Neural progenitor cell (in vitro differentiated cells): ENCODE data around the gene CDC42SE2. TPM values are rescaled to one million over a fixed set of nuclear protein-coding genes. Genes with fewer than 3 reads are reported as not detected.

Experiments
- DNase-seq: peaks from one replicate; pipeline ENCODE4 v3.0.0-alpha.2; 2016; ENCODE audit warnings: low spot score
- H2AFZ ChIP-seq: fragments of 200-600 bp; sonication (generic); replicated peaks from 2 replicates; pipeline ENCODE4 v1.6.1; 2016; ENCODE audit warnings: antibody characterized with exemption
- H3F3A ChIP-seq: fragments of 200-600 bp; sonication (generic); 2 replicates; pipeline ENCODE4 v1.6.1; 2016; ENCODE audit warnings: antibody characterized with exemption, low read depth
- H3K27ac ChIP-seq: fragments of 200-600 bp; sonication (generic); 2 replicates; pipeline ENCODE4 v1.5.1; 2016; ENCODE audit warnings: mild to moderate bottlenecking
- H3K27me3 ChIP-seq: fragments of 200-600 bp; sonication (generic); 2 replicates; pipeline ENCODE4 v1.6.1; 2016; ENCODE audit warnings: mild to moderate bottlenecking, moderate library complexity
- H3K36me3 ChIP-seq: fragments of 200-600 bp; sonication (generic); 2 replicates; pipeline ENCODE4 v1.5.1; 2016
- H3K4me1 ChIP-seq: fragments of 200-600 bp; sonication (generic); 2 replicates; pipeline ENCODE4 v1.6.1; 2016; ENCODE audit warnings: mixed run types
- H3K4me2 ChIP-seq: fragments of 200-600 bp; sonication (generic); 2 replicates; pipeline ENCODE4 v1.6.1; 2016
- H3K4me3 ChIP-seq: fragments of 200-600 bp; sonication (generic); 2 replicates; pipeline ENCODE4 v1.5.1; 2016
- H3K79me2 ChIP-seq: fragments of 200-600 bp; sonication (generic); 2 replicates; pipeline ENCODE4 v1.6.1; 2016; ENCODE audit warnings: low read depth
- H3K9ac ChIP-seq: fragments of 200-600 bp; sonication (generic); 2 replicates; pipeline ENCODE4 v1.6.1; 2016
- H3K9me3 ChIP-seq: fragments of 200-600 bp; sonication (generic); 2 replicates; pipeline ENCODE4 v1.5.1; 2016; ENCODE audit warnings: low read depth
- H4K20me1 ChIP-seq: fragments of 200-600 bp; sonication (generic); 2 replicates; pipeline ENCODE4 v1.6.1; 2016; ENCODE audit warnings: low read depth
- H3K27ac Mint-ChIP-seq: 3 replicates; pipeline ENCODE4 v1.8.0; 2021; ENCODE audit warnings: mixed read lengths
- H3K27me3 Mint-ChIP-seq: 2 replicates; pipeline ENCODE4 v1.8.0; 2022; ENCODE audit warnings: low read depth, mild to moderate bottlenecking, inconsistent platforms, moderate library complexity, mixed read lengths; ENCODE audit not compliant: insufficient read depth
- H3K36me3 Mint-ChIP-seq: 3 replicates; pipeline ENCODE4 v1.8.0; 2021; ENCODE audit warnings: mixed read lengths
- H3K4me1 Mint-ChIP-seq: 3 replicates; pipeline ENCODE4 v1.8.0; 2021; ENCODE audit warnings: mixed read lengths
- H3K4me3 Mint-ChIP-seq: 3 replicates; pipeline ENCODE4 v1.8.0; 2021; ENCODE audit warnings: mild to moderate bottlenecking, moderate library complexity, mixed read lengths
- H3K9me3 Mint-ChIP-seq: 3 replicates; pipeline ENCODE4 v1.8.0; 2020; ENCODE audit warnings: mixed read lengths
- EZH2 ChIP-seq: fragments of 200-600 bp; sonication (generic); IDR thresholded peaks from 2 replicates; pipeline ENCODE4 v1.6.1; 2017; ENCODE audit warnings: antibody characterized with exemption, mild to moderate bottlenecking, moderate library complexity
- EZH2phosphoT487 ChIP-seq: fragments of 200-600 bp; sonication (generic); IDR thresholded peaks from 2 replicates; pipeline ENCODE4 v1.6.1; 2017; ENCODE audit warnings: antibody characterized with exemption
- total RNA-seq: library from RNA; depleted of rRNA; stranded (reverse); fragments of >200 nt; gene quantifications from 2 replicates; pipeline ENCODE4 v1.2.3, GENCODE V29; 2015; ENCODE audit warnings: low replicate concordance
- TF ChIP-seq, protein P1 (sequence below): fragments of 200-600 bp; sonication (generic); IDR thresholded peaks from 2 replicates; pipeline ENCODE4 v1.5.1; 2017; ENCODE audit warnings: antibody characterized with exemption, mild to moderate bottlenecking

CDC42SE2 gene
- total RNA-seq, 1 donor from 2014 or later, result 79.9 TPM

DNA sequence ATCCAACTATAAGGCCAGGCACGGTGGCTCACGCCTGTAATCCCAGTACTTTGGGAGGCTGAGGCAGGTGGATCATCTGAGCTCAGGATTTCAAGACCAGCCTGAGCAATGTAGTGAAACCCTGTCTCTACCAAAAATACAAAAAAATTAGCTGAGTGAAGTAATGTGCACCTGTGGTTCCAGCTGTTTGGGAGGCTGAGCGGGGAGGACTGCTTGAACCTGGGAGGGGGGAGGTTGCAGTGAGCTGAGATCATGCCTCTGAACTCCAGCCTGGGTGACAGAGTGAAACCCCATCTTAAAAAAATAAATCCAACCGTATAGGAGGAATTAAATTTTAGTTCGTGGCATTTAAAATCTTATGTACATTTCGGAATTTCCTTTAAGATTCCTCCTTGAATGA lies 123.4 kb downstream of the CDC42SE2 start:
- no peaks in the 10 kb centered on the region for H3F3A ChIP-seq
- no peaks in the 10 kb centered on the region for H3K27me3 Mint-ChIP-seq
- no peaks in the 10 kb centered on the region for H3K9me3 Mint-ChIP-seq
- H3K4me1 ChIP-seq, result no peaks in the 10 kb centered on the region
- no peaks in the 10 kb centered on the region for H4K20me1 ChIP-seq
- no peaks in the 10 kb centered on the region for H3K27me3 ChIP-seq
- no peak overlapping the region for H3K9ac ChIP-seq
- TF ChIP-seq, protein P1, sequence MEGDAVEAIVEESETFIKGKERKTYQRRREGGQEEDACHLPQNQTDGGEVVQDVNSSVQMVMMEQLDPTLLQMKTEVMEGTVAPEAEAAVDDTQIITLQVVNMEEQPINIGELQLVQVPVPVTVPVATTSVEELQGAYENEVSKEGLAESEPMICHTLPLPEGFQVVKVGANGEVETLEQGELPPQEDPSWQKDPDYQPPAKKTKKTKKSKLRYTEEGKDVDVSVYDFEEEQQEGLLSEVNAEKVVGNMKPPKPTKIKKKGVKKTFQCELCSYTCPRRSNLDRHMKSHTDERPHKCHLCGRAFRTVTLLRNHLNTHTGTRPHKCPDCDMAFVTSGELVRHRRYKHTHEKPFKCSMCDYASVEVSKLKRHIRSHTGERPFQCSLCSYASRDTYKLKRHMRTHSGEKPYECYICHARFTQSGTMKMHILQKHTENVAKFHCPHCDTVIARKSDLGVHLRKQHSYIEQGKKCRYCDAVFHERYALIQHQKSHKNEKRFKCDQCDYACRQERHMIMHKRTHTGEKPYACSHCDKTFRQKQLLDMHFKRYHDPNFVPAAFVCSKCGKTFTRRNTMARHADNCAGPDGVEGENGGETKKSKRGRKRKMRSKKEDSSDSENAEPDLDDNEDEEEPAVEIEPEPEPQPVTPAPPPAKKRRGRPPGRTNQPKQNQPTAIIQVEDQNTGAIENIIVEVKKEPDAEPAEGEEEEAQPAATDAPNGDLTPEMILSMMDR, result no peak
- TF ChIP-seq EZH2, result no peak
- TF ChIP-seq EZH2phosphoT487, result no peak
- no peak overlapping the region for H3K27ac Mint-ChIP-seq
- H3K9me3 ChIP-seq, result no peaks in the 10 kb centered on the region
- H3K36me3 ChIP-seq, result no peaks in the 10 kb centered on the region
- H3K4me3 Mint-ChIP-seq, result no peak overlapping the region
- no peak overlapping the region for H2AFZ ChIP-seq
- H3K79me2 ChIP-seq, result peaks cover 13% of the 10 kb centered on the region
- H3K27ac ChIP-seq, result no peak overlapping the region
- no peak overlapping the region for H3K4me3 ChIP-seq
- no peak overlapping the region for H3K4me2 ChIP-seq
- H3K36me3 Mint-ChIP-seq, result peaks cover 15% of the 10 kb centered on the region
- H3K4me1 Mint-ChIP-seq, result peaks cover 15% of the 10 kb centered on the region
- no peak for DNase-seq

DNA sequence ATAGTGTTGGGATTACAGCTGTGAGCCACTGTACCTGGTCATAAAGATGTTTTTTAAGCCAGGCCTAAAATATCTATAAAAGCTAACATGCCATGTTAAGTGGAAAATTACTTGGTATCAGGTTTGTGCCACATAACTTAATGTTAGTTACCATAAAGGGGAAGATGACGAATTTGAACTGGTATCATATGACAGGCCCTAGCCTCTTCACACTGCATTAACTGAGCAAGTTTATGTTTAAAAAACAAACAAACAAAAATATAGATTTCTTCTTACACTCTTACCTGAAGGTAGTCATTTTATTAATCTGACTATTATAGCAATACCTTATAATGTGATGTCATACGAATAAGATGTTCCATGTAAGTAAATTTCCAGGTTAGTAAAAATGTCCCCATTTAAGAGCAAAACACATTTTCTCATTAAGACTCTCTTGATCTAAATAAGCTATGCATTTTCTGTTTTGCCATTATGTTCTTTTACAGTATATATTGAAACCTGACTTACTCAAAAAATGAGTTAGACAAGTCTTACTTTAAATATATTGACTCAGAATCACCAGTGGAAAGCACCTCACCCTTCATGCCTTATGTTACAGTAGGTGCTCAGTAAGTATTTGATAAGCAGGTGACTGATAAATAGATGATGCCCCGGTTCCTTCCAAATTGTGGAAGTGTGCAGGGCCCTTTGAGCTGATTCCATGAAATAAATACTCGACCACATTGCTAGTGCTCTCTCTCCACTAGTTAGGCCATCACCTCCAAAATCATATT lies 125.4 kb downstream of the CDC42SE2 start:
- no peaks in the 10 kb centered on the region for H3K4me1 ChIP-seq
- H2AFZ ChIP-seq, result no peak overlapping the region
- Mint-ChIP-seq H3K4me1 (peaks cover 7% of the 10 kb centered on the region), H3K27me3 (no peaks in the 10 kb centered on the region), H3K36me3 (peaks cover 28% of the 10 kb centered on the region), H3K27ac (no peak overlapping the region), H3K9me3 (no peaks in the 10 kb centered on the region), H3K4me3 (no peak overlapping the region)
- H4K20me1 ChIP-seq, result no peaks in the 10 kb centered on the region
- no peaks in the 10 kb centered on the region for H3K27me3 ChIP-seq
- H3K27ac ChIP-seq, result no peak overlapping the region
- TF ChIP-seq, protein P1, result no peak
- TF ChIP-seq EZH2 (no peak), EZH2phosphoT487 (no peak)
- H3K9me3 ChIP-seq, result no peaks in the 10 kb centered on the region
- DNase-seq, result no peak
- H3K36me3 ChIP-seq, result no peaks in the 10 kb centered on the region
- H3F3A ChIP-seq, result no peaks in the 10 kb centered on the region
- no peak overlapping the region for H3K9ac ChIP-seq
- H3K79me2 ChIP-seq, result peaks cover under 1% of the 10 kb centered on the region
- H3K4me3 ChIP-seq, result no peak overlapping the region
- no peak overlapping the region for H3K4me2 ChIP-seq

DNA sequence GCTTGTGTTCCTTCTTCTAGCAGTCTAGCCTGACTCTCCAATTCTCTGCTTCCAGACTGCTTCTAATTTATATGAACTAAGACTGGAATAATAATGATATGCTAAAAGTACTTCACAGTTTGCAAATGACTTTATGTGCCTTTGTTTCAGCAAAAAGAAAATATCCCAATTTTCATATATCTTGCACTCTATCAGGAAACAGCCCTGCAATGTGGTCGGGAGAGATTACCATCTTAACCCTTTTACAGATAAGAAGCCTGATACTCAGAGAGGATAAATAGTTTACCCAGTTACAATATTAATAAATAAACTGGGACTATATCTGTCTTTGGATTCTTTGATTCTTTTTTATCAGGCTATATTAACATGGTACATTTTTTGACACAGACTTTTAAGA lies 126.0 kb downstream of the CDC42SE2 start:
- no peak for DNase-seq
- no peak overlapping the region for H3K4me2 ChIP-seq
- no peaks in the 10 kb centered on the region for H3K79me2 ChIP-seq
- H3K4me3 Mint-ChIP-seq, result no peak overlapping the region
- H3K27ac Mint-ChIP-seq, result no peak overlapping the region
- no peaks in the 10 kb centered on the region for H3K36me3 ChIP-seq
- H3K4me1 Mint-ChIP-seq, result peaks cover 7% of the 10 kb centered on the region
- no peak overlapping the region for H3K27ac ChIP-seq
- H2AFZ ChIP-seq, result no peak overlapping the region
- no peaks in the 10 kb centered on the region for H3K27me3 ChIP-seq
- TF ChIP-seq EZH2phosphoT487, result no peak
- H3K9me3 Mint-ChIP-seq, result no peaks in the 10 kb centered on the region
- no peaks in the 10 kb centered on the region for H3F3A ChIP-seq
- H3K27me3 Mint-ChIP-seq, result no peaks in the 10 kb centered on the region
- no peaks in the 10 kb centered on the region for H3K4me1 ChIP-seq
- H3K9ac ChIP-seq, result no peak overlapping the region
- H3K9me3 ChIP-seq, result no peaks in the 10 kb centered on the region
- peaks cover 29% of the 10 kb centered on the region for H3K36me3 Mint-ChIP-seq
- H4K20me1 ChIP-seq, result no peaks in the 10 kb centered on the region
- H3K4me3 ChIP-seq, result no peak overlapping the region

DNA sequence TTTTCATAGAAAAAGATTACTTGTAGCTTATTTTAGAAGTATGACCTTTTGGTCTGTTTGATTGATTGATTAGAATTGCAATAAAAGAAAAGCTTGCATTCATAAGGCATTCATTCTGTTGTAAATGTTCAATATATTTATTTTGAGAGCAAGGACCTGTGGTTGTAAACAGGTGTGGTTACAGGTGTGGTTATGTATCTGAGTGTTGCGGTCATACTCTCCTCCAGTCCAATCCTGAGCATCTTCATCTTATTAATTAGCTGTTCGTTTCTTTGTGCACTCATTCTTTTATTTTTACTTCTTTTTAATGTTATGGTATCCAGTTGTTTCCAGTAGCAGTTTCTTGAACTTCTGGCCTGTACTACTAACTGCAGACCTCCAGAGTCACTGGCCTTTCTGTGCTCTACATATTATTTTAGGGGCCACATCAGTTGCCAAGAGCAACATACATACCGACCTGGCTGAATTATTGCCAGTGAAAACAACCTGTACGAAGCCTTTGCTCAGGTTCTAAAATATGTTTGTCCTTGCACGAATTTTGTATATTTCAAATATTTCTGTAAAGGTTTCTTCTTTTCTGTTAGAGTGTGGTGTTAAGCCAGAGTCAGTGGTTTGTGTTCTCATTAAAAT lies 128.7 kb downstream of the CDC42SE2 start:
- no peaks in the 10 kb centered on the region for H3F3A ChIP-seq
- Mint-ChIP-seq H3K27ac (no peak overlapping the region), H3K36me3 (peaks cover 45% of the 10 kb centered on the region), H3K4me1 (no peaks in the 10 kb centered on the region), H3K27me3 (no peaks in the 10 kb centered on the region), H3K9me3 (no peaks in the 10 kb centered on the region), H3K4me3 (no peak overlapping the region)
- TF ChIP-seq EZH2 (no peak), EZH2phosphoT487 (no peak)
- TF ChIP-seq, protein P1, result no peak
- no peak overlapping the region for H3K4me3 ChIP-seq
- no peaks in the 10 kb centered on the region for H3K27me3 ChIP-seq
- no peak for DNase-seq
- no peaks in the 10 kb centered on the region for H3K9me3 ChIP-seq
- no peaks in the 10 kb centered on the region for H3K36me3 ChIP-seq
- no peaks in the 10 kb centered on the region for H4K20me1 ChIP-seq
- H3K9ac ChIP-seq, result no peak overlapping the region
- H3K4me1 ChIP-seq, result no peaks in the 10 kb centered on the region
- no peak overlapping the region for H2AFZ ChIP-seq
- no peak overlapping the region for H3K27ac ChIP-seq
- H3K4me2 ChIP-seq, result no peak overlapping the region
- no peaks in the 10 kb centered on the region for H3K79me2 ChIP-seq
